Measurements from ENCODE around the gene RBM6.
"Not testable (repeated sequence)": the region's sequence is repeated elsewhere in the genome, so short reads cannot be mapped to it uniquely, and the experiment has no call there.

Gene RBM6

DNA sequence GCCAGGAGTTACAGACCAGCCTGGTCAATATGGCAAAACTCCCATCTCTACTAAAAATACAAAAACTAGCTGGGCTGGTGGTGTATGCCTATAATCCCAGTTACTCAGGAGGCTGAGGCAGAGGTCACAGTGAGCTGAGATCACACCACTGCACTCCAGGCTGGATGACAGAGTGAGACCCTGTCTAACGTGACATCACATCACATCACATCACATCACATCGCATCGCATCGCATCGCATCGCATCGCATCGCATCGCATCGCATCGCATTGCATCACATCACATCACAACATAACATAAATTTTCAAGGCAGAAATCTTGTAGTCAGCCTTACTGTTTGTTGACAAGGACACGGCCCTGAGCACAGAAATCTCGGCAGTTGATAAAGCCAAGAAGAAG, 44.4 kb downstream of the RBM6 start:
- no peak for DNase-seq

DNA sequence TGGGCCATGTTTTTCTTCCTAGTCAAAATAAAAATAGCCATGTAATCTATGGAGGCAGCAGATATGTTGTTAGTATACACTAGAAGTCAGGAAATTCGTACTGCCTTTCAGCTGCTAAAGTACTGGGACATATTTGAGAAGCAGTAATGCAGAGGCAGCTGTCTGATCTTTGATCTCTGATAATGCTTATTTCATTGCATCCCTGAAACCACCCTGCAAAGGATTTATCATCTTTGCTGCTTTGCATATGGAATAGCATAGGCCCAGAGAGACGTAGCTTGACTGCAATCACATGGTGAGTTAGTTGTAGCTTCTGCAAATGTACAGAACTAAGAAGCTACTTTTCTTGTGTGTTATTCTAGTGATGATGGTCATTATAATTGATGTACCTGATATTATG, 52.4 kb downstream of the RBM6 start:
- DNase-seq = no peak

DNA sequence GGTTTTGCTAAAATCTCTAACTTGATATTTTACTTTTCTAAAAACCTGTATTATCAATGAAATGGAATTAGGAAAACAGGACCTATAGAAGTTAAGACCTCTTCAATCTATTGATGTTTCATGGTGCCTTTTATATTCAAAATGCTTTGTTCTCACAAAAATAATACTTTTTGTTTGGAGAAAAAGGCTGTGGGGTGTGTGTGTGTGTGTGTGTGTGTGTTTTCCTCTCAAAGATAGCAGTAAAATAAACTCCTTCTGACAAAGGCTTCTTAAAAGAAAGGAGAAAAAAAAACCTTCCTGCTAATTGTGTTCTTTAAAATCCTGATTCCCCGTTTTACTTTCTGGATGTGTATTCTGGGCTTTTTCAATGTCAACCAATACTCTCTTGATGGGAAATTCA, 54.5 kb downstream of the RBM6 start:
- DNase-seq = no peak

DNA sequence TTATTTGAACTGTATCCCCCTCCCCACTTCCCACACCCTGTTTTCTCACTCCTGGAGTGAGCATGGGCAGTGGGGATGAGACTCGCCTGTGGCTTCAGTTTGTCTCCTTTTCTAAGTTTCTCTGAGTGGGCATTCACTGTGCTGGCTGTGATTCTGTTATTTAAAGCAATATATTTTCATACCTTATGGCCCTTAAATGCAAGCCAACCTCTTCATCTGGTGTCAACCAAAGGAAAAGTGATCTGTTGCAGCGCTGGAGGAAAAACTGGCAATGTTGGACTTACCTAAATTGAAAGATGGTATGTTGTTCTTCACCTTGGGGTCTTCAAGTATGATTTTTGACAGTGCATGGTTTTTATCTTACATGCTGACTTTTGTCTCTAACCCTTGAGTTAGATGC, 56.1 kb downstream of the RBM6 start:
- DNase-seq = no peak

DNA sequence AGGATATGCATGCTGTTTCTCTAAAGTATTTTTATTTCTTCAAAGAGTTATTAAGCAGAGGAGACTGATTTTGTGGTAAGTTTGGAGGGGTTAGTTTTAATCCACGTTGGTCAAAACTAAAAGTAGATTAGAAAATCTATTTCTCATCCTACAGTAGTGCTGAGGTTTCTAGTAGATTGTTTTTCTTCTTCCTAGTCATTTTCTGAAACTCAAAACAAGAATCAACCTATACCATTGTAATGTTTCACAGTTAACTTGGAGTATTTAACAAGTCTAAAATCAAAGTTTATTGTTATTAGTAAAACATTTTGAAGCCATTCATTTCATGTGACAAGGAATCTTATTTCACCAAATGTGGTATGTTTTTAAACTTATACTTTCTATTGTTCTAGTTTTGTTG, 57.9 kb downstream of the RBM6 start:
- DNase-seq = no peak

DNA sequence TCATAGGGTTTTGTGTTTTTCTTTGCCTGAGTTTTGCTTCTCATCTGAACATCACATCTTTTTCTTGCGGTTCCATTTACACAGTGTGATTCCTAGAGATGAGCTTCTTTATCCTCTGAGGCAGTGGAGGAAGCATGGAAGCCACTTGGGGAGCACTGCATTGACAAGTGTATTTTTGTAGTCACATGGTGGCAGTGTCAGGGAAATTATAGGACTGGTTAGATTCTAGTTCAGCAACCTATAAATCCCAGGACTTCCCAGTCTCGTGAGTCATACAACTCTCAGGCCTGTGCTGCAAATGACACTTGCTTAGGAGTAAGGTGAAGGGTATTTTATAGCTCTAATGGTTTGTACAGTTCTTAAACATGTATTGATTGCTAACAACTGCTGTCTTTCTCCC, 58.4 kb downstream of the RBM6 start:
- DNase-seq = no peak

DNA sequence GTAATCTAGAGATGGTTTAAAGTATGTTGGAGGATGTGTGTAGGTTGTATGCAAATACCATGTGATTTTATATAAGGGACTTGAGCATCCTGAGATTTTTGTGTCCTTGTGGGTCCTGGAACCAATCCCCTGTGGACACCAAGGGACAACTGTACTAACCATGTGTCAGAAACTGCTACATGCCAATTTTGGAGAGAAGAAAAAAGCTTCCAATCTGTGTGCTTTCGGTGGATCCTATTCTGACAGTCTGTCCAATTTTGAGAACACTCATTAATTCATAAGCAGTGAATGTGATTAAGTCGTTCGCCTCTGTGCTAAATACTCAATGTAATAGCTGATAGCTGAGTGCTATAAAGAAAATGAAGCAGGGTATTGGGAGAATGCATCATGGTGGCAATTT, 61.6 kb downstream of the RBM6 start:
- no peak for DNase-seq

DNA sequence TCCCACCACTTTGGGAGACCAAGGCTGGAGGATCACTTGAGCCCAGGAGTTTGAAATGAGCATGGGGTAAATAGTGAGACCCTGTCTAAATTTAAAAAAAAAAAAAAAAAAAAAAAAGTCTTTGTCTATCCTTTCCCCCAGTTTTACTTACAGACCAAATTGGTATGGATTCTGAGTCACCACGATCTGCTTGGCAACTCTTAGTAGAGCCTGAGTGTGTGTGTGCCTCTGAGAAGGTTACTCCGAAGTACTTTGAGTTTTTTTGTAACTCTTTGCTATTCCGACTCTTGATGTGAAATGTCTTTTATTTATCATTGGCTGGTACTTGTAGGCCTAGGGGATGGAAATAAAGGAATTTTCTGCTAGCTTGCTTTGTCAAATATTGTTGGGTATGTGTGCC, 63.3 kb downstream of the RBM6 start:
- DNase-seq = no peak

DNA sequence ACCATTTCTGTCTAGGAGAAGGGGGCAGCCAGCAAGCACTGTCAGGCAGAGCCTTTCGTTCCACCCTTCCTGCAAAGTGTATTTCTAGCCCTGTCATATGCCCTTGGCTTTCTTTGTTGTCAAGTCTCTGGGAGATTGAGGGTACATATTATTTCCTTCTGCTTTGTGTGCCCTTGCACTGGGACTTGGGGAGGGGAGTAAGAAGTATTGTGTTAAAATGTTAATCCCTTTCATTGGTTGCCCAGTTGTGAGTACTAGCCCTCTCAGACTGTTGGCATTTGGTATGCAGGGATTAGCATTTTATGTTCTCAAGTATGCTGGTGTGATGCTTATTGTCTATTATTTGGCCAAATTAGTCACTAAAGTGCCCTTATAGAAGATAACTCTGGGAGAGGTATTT, 63.9 kb downstream of the RBM6 start:
- no peak for DNase-seq

DNA sequence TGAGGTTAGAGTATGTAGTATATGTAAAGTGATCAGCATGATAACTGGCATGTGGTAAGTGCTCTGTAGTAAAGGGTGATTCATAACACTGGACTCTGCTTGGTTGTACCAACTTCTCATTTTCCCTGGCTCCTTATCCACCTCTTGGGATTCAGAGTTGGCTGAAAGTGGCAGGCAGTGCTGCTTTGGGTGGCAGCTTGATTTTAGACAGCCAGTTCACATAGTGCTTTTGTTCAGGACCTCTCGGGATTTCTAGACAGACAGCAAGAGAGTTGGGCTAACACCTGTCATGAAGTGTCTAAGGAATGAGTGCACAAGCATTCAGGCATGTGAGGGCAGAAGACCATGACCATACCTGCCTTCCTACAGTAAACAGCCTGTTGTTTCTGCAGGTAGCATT, 69.0 kb downstream of the RBM6 start:
- no peak for DNase-seq

DNA sequence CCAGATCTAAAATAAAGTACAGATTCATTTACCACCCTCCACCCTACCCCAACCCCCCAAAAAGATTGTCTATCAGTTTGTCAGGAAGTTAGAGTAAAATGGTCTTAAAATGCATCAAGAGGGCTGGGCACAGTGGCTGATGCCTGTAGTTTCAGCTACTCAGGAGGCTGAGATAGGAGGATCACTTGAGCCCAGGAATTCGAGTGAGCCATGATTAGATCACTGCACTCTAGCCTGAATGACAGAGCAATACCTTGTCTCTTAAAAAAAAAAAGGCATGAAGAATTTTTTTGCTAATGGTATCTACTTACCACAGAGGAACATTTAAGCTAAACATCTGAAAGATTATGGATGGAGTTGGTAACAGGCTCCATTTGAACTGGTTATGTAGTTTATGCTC, 71.0 kb downstream of the RBM6 start:
- DNase-seq = no peak

DNA sequence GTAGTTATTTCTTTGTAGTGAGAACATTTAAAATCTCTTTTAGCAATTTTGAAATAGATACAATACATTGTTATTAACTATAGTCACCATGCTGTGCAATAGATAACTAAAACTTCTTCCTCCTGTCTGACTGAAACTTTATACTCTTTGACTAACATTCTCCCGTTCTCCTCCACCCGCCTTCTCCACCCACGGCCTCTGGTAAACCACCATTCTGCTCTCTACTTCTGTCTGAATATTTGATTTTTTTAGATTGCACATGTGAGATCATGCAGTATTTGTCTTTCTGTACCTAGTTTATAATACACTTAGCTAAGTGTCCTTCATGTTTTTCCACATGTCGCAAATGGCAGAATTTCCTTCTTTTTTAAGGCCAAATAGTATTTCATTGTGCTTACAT, 76.0 kb downstream of the RBM6 start:
- no peak for DNase-seq

DNA sequence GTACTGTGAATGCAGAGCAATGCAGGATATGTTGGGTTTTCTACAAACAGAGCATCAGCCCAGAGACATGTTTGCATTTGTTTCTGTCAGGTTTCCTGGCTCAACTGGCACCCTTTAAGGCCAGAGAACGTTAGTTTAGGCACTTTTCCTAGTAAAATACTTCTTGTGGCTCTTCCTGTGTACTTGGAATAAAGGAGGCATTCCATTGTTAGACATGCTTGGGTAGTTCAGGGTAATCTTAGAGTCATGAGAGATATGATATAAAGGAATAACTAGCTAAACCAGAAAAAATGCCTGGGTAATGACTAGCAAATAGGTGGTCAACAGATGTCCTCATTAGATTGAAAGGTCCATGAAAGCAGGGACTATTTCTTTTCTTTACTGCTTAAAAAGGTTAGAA, 88.4 kb downstream of the RBM6 start:
- no peak for DNase-seq

DNA sequence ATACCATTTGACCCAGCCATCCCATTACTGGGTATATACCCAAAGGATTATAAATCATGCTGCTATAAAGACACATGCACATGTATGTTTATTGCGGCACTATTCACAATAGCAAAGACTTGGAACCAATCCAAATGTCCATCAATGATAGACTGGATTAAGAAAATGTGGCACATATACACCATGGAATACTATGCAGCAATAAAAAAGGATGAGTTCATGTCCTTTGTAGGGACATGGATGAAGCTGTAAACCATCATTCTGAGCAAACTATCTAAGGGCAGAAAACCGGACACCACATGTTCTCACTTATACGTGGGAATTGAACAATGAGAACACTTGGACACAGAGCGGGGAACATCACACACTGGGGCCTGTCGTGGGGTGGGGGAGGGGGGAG, 91.3 kb downstream of the RBM6 start:
- DNase-seq = not testable (repeated sequence)

DNA sequence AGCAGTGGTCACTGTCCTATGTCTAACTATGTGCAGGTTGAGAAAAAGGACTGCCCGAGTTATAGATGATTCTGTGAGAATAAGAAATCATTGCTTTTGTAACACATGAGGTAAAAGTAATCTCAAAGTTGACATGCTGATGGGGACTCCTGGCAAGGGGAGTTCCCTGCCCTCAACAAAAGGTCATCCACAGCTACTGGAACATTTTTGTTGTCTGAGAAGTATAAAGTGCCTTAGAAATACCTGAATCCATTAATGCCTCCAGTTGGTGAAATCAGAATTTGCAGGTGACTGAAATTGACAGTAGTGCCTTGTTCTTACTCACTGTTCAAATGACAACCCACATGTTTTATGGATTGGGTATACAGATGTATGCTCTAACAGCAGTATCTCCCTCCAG, 105.0 kb downstream of the RBM6 start:
- no peak for DNase-seq

DNA sequence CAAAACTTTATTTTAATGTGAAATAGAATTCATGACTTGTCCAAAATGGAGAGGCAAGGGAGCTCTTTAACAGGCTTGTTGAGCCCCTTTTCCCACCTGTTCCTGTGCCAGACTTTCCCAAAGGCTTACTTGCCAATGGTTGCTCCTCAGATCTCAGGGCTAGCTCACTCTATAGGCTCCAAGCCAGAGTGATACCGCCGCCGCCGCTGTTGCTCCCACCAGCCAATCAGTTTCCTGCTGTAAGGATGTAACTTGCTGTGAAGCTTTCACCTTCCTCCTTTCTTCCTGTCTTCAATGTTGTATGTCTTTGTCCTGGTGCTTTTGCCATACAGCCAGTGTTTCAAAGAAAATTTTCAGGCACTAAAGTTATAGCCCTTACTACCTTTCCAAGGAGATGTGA, 107.5 kb downstream of the RBM6 start:
- no peak for DNase-seq

DNA sequence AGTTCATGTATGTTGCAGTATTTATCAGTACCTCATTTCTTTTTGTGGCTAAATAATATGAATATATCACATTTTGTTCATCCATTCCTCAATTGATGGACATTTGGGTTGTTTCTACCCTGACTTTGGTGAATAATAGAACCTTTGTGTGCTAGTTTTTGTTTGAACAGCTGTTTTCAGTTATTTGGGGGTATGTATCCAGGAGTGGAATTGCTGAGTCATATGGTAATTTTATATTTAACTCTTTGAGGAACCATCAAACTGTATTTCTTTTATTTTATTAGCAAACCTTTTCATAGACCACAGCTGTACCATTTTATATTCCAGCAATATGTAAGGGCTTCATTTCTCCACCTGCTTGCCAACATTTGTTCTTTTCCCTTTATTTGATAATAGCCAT, 110.4 kb downstream of the RBM6 start:
- no peak for DNase-seq

DNA sequence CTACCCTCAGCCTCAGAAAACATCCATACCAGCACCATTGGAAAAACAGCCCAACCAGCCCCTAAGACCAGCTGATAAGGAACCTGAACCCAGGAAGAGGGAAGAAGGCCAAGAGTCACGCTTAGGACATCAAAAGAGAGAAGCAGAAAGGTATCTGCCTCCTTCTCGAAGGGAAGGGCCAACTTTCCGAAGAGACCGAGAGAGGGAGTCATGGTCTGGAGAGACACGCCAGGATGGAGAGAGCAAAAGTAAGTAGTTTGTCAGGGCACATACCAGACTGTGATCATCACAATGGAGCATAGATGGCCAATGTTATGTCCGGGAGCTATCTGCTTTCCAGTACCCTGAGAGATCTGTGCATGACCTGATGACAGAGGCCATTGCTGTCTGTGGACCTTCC, 117.8 kb downstream of the RBM6 start:
- no peak for DNase-seq

DNA sequence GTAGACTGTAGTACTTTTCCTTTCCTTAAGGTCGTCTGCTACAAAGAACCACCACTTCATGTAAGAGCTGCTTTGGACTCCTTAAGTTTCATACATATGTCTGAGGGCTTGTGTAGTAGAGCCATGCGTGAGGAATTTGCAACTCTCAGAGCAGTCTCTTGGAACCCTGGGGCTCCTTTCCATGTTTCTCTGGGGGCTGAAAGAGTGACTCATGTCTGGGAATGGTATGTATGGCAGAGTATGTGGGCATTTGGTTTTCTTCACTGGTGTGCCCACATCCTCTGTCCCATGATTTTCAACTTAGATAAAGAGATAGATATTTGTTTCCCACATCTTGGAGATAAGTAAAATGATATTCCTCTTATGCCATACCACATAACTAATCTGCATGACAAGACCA, 128.2 kb downstream of the RBM6 start:
- DNase-seq = no peak

DNA sequence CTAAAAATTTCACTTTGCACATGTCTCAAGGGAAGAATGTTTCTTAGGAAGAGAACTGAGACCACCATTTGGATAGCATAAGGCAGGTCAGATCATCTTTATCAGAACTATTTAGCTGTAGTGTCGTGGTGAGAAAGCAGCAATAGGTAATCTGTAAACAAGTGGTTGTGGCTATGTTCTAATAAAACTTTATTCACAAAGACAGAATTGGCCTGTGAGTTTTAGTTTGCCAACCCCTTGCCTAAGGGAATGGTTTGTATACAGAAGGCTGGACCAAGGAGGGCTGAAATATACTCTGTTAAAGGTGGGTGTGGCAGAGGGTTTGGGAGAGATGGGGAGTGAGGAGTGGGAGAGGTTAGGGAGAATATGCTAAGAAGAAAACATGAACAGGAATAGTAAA, 138.1 kb downstream of the RBM6 start:
- no peak for DNase-seq

DNA sequence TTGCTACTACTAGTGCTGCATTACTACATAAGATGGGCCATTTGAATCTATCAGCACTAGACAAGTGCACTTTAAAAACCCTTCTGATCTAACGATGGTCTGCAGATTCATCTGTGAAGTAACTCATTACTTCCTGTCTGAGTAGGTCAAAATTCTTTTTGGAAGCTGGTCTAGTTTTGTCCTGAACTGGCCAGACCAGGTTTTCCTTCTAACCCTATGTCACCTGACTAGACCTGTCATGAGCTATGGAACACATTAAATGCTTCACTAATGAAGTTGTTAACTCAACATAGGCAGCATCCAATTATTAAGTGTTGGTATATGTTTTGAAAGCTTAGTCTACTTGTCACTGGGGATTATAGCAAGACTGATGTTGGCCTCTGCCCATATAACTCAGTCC, 138.7 kb downstream of the RBM6 start:
- no peak for DNase-seq

DNA sequence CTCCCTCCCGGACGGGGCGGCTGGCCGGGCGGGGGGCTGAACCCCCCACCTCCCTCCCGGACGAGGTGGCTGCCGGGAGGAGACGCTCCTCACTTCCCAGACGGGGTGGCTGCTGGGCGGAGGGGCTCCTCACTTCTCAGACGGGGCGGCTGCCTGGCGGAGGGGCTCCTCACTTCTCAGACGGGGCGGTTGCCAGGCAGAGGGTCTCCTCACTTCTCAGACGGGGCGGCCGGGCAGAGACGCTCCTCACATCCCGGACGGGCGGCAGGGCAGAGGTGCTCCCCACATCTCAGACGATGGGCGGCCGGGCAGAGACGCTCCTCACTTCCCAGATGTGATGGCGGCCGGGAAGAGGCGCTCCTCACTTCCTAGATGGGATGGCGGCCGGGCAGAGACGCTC, 145.0 kb downstream of the RBM6 start:
- DNase-seq = not testable (repeated sequence)

DNA sequence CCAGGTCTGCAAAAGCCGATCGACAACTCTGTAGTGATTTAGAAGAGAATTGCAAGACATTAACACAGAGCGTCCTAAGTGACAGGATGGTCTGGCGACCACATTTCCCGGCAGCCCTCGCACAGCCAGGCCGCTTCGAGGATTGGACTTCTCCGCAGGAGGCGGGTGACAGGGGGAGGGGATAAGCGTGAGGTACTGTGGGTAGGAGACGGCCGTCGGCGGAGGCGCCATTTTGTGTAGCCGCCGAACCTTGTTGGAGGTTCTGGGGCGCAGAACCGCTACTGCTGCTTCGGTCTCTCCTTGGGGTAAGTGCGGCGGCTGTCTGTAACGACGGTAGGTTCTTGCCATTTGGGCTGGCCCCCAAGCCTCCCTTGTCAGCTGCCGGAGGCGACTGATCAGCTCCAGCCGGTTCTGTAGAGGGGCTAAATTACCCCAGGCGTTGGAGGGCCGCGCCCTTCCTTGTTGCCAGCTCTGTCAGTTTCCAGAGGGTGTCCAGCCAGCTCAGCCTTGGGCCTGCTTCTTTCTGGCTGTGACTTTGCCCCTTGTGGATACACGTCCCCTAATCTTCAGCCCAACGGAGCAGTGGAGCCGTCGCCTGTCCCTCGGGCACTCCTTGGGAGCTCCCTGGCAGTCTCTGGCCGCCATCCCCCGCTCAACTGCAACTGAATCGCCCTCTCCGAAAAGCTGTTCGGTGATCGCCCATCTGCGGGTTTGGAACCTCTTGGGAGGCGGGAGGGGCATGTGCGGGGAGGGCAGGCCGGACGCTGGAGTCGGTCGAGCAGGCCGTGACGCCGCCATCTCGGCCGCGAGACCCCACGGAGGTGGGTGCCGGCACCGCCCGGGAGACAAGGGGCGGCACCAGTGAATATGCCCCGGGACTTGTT, 149.0 kb downstream of the RBM6 start, which contains the start of gene RBM5:
Gene RBM5 (plus strand): TSS at position 195 of the 884 bp plus-strand sequence. CDS start 1,516 bp downstream, outside the sequence.
- peak; percentile 48 to 90 (median 86) for DNase-seq

DNA sequence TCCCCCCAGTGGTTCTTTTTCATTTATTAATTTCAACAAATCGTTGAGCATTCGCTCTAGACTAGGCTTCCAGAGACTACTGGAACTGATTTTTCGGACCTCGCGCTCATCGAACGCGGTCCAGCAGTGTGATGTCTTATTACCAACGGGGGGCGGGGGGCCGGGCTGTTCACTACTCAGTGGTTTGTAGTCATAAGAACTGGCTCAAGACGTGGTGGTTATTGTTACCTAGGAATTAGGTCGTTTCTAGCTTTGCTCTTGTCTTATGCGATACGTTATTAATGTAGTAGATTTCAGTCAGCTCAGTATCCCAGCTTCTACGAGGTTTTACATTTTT, 149.6 kb downstream of the RBM6 start:
- DNase-seq = peak in 1 of 14 donors; percentile 37

DNA sequence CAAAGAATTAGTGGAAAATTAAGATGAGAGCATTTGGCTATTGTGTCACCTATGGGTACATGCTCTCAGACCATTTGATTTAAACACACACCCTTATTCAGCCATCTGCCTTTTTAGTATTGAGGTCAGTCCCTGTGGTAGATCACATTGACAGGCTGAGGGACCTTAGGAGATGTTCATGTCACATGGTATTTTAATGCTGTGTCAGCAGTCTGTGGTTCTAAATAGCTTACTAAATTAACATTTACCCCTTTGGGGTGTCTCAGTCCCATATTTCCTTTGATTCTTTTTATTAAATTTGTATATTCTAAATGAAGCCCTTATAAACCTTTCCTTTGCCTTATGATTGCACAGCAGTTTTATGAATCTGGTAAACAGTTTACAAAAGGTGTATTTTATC, 151.0 kb downstream of the RBM6 start:
- DNase-seq = no peak
